HCT116 (cell line): Measurements from ENCODE around the gene KRTAP9-9. TPM values are rescaled to one million over a fixed set of nuclear protein-coding genes. Genes with fewer than 3 reads are reported as not detected.

Experiments used
- ATAC-seq: fragments of 200-7000 bp; cut with Tn5 transposase; 2 replicates; pipeline ENCODE4 v1.9.1; 2020; ENCODE audit warnings: mild to moderate bottlenecking, moderate library complexity
- BruUV-seq: library from RNA; stranded (reverse); fragments of 400-500 nt; replicated peaks from 2 replicates; lab custom pipeline; 2021; lab: Mats Ljungman, UMichigan
- CTCF ChIA-PET: fragments of 300-600 bp; sonication (Branson Sonifier 250); formaldehyde crosslinking; loops from one replicate; lab custom pipeline; 2021; ENCODE audit warnings: antibody characterized with exemption; lab: Charles Lee
- POLR2A ChIA-PET: fragments of 300-600, 350-600 bp; sonication (Branson Sonifier 250); formaldehyde crosslinking; loops from one replicate; lab custom pipeline; 2021; ENCODE audit warnings: antibody characterized with exemption; lab: Charles Lee
- RAD21 ChIA-PET, 2 experiments: fragments of 300-600 bp; sonication (Branson Sonifier 250); formaldehyde crosslinking; loops; one replicate each; lab custom pipeline; 2023; ENCODE audit warnings: low total read pairs in 2 of 2; ENCODE audit not compliant: uncharacterized antibody in 2 of 2, unreplicated experiment in 2 of 2, low non-redundant PET in 1 of 2; lab: Charles Lee
- DNase-seq: peaks from one replicate; pipeline ENCODE4 v3.0.0-alpha.2; 2010; ENCODE audit warnings: low read depth, low spot score
- H2AFZ ChIP-seq: fragments of 200-600 bp; shearing (Covaris generic), sonication (generic); 2 replicates; pipeline ENCODE4 v1.6.1; 2017; ENCODE audit warnings: low read depth, mixed run types, mixed read lengths, antibody characterized with exemption, low read length; ENCODE audit not compliant: poor library complexity, severe bottlenecking
- H3K27ac ChIP-seq: 2 replicates; pipeline ENCODE4 v1.5.1; 2012; ENCODE audit warnings: low read depth, low read length
- H3K27me3 ChIP-seq: fragments of 200-600 bp; sonication (generic); 2 replicates; pipeline ENCODE4 v1.6.1; 2016; ENCODE audit warnings: mixed run types, low read length, mixed read lengths; ENCODE audit not compliant: insufficient read depth
- H3K36me3 ChIP-seq, 2 experiments: fragments of 200-500 bp in 1 of 2; fragments of 200-600 bp in 1 of 2; sonication (Bioruptor generic) in 1 of 2; sonication (generic) in 1 of 2; 2 replicates each; pipeline versions ENCODE4 v1.5.1 to v1.6.1; 2014 to 2016; ENCODE audit warnings: low read length in 2 of 2, inconsistent platforms in 1 of 2, mixed read lengths in 1 of 2, mixed run types in 1 of 2; ENCODE audit not compliant: insufficient read depth in 2 of 2, control insufficient read depth in 1 of 2
- H3K4me1 ChIP-seq, 2 experiments: fragments of 200-600 bp in 1 of 2; sonication (generic) in 1 of 2; 2 replicates each; pipeline versions ENCODE4 v1.5.1 to v1.6.1; 2012 to 2017; ENCODE audit warnings: low read length in 2 of 2, inconsistent platforms in 1 of 2, mild to moderate bottlenecking in 1 of 2, mixed read lengths in 1 of 2, mixed run types in 1 of 2, moderate library complexity in 1 of 2; ENCODE audit not compliant: insufficient read depth in 2 of 2, control insufficient read depth in 1 of 2
- H3K4me2 ChIP-seq: fragments of 200-600 bp; sonication (generic); 2 replicates; pipeline ENCODE4 v1.6.1; 2017; ENCODE audit warnings: mixed run types, low read length, mixed read lengths
- H3K4me3 ChIP-seq, 2 experiments: fragments of 200-600 bp in 1 of 2; sonication (generic) in 1 of 2; replicated peaks in 1 of 2; 2 replicates each; pipeline ENCODE4 v1.5.1; 2011 to 2016; ENCODE audit warnings: low read length in 2 of 2, control low read depth in 1 of 2, low read depth in 1 of 2, mild to moderate bottlenecking in 1 of 2, mixed read lengths in 1 of 2, mixed run types in 1 of 2
- H3K79me2 ChIP-seq: fragments of 200-600 bp; sonication (generic); 2 replicates; pipeline ENCODE4 v1.6.1; 2017; ENCODE audit warnings: mild to moderate bottlenecking, mixed run types, low read length, moderate library complexity, mixed read lengths; ENCODE audit not compliant: insufficient read depth
- H3K9ac ChIP-seq: fragments of 200-600 bp; sonication (generic); 2 replicates; pipeline ENCODE4 v1.6.1; 2016; ENCODE audit warnings: low read length, mixed read lengths
- H3K9me2 ChIP-seq: fragments of 200-600 bp; sonication (generic), shearing (Covaris generic); 2 replicates; pipeline ENCODE4 v1.6.1; 2017; ENCODE audit warnings: mixed run types, mild to moderate bottlenecking, moderate library complexity; ENCODE audit not compliant: insufficient read depth
- H3K9me3 ChIP-seq, 2 experiments: fragments of 200-500 bp in 1 of 2; fragments of 200-600 bp in 1 of 2; sonication (Bioruptor generic) in 1 of 2; sonication (generic) in 1 of 2; 2 replicates each; pipeline ENCODE4 v1.6.1; 2014 to 2017; ENCODE audit warnings: low read length in 2 of 2, mixed read lengths in 2 of 2, inconsistent platforms in 1 of 2, low read depth in 1 of 2, mild to moderate bottlenecking in 1 of 2, mixed run types in 1 of 2, moderate library complexity in 1 of 2; ENCODE audit not compliant: control insufficient read depth in 1 of 2, insufficient read depth in 1 of 2
- H4K20me1 ChIP-seq: fragments of 200-600 bp; sonication (generic), shearing (Covaris generic); 2 replicates; pipeline ENCODE4 v1.6.1; 2017; ENCODE audit warnings: mixed run types, mild to moderate bottlenecking, moderate library complexity; ENCODE audit not compliant: insufficient read depth
- CBX3 ChIP-seq: IDR thresholded peaks from 2 replicates; pipeline ENCODE4 v1.6.1; 2012; ENCODE audit warnings: low read depth
- CEBPB ChIP-seq: IDR thresholded peaks from 2 replicates; pipeline ENCODE4 v1.6.1; 2012; ENCODE audit warnings: low read depth
- CTCF ChIP-seq, 3 experiments: fragments of 200-600 bp in 1 of 3; sonication (generic) in 1 of 3; IDR thresholded peaks in 2 of 3; conservative IDR thresholded peaks in 1 of 3; 2 replicates each; pipeline ENCODE4 v1.5.1; 2012 to 2017; ENCODE audit warnings: low read depth in 2 of 3, low read length in 2 of 3, antibody characterized with exemption in 1 of 3, borderline replicate concordance in 1 of 3, control low read depth in 1 of 3, mild to moderate bottlenecking in 1 of 3, mixed read lengths in 1 of 3, mixed run types in 1 of 3, moderate library complexity in 1 of 3; ENCODE audit not compliant: insufficient read depth in 1 of 3
- EGR1 ChIP-seq: IDR thresholded peaks from 2 replicates; pipeline ENCODE4 v1.6.1; 2012; ENCODE audit warnings: low read depth
- EZH2phosphoT487 ChIP-seq: fragments of 200-600 bp; IDR thresholded peaks from 2 replicates; pipeline ENCODE4 v1.6.1; 2018; ENCODE audit warnings: antibody characterized with exemption, borderline replicate concordance
- JUND ChIP-seq: IDR thresholded peaks from 2 replicates; pipeline ENCODE4 v1.6.1; 2012
- MAX ChIP-seq: IDR thresholded peaks from 2 replicates; pipeline ENCODE4 v1.6.1; 2012
- REST ChIP-seq: IDR thresholded peaks from 2 replicates; pipeline ENCODE4 v1.6.1; 2012; ENCODE audit warnings: low read depth
- SRF ChIP-seq: IDR thresholded peaks from 2 replicates; pipeline ENCODE4 v1.6.1; 2012; ENCODE audit warnings: low read depth
- YY1 ChIP-seq: IDR thresholded peaks from 2 replicates; pipeline ENCODE4 v1.6.1; 2011; ENCODE audit warnings: low read length, low read depth, moderate library complexity, mild to moderate bottlenecking; ENCODE audit not compliant: insufficient replicate concordance; ENCODE audit errors: extremely low read depth
- ZFX ChIP-seq: fragments of 450-650 bp; IDR thresholded peaks from 2 replicates; pipeline ENCODE4 v1.6.1; 2017
- ZNF274 ChIP-seq: fragments of 200-500 bp; sonication (Bioruptor generic); IDR thresholded peaks from 2 replicates; pipeline ENCODE4 v1.6.1; 2014; ENCODE audit warnings: mild to moderate bottlenecking, low read depth, low read length, inconsistent platforms
- intact Hi-C: fragments of 100-400 bp; cut with micrococcal nuclease; formaldehyde crosslinking; loops from 2 replicates; pipeline ENCODE4 v1.10.0; 2022
- total RNA-seq: library from RNA; stranded (reverse); gene quantifications from one replicate; pipeline ENCODE4 v1.2.1, GENCODE V29; 2021; ENCODE audit not compliant: unreplicated experiment

KRTAP9-9 gene
- total RNA-seq, 1 experiment from 2014 or later: not detected

GRCh38 chr17:41278176-41278955 is 23.2 kb downstream of the KRTAP9-9 start:
- Histone ChIP-seq H4K20me1 (no peaks in the 10 kb centered on the region), H2AFZ (no peak overlapping the region), H3K9me2 (no peaks in the 10 kb centered on the region), H3K4me3 (no peak overlapping the region), H3K27ac (no peak overlapping the region), H3K9me3 (no peaks in the 10 kb centered on the region; a peak in 1 of 4 replicates), H3K4me2 (no peak overlapping the region), H3K27me3 (no peaks in the 10 kb centered on the region), H3K79me2 (no peaks in the 10 kb centered on the region), H3K4me1 (no peaks in the 10 kb centered on the region), H3K9ac (no peak overlapping the region), H3K36me3 (no peaks in the 10 kb centered on the region)
- TF ChIP-seq ZFX: no peak
- TF ChIP-seq CBX3: no peak
- TF ChIP-seq MAX: no peak
- no peak for TF ChIP-seq EZH2phosphoT487
- no peak for TF ChIP-seq ZNF274
- TF ChIP-seq REST: no peak
- TF ChIP-seq CTCF (IDR thresholded peaks at IDR 0.05 in 2 of 3, conservative IDR thresholded peaks at IDR 0.05 in 1 of 3; ENCODE audit: borderline replicate concordance in 1 of 3, insufficient read depth in 1 of 3, low read depth in 2 of 3, low read length in 2 of 3): no peak
- TF ChIP-seq CEBPB: no peak
- no peak for TF ChIP-seq YY1
- no peak for TF ChIP-seq JUND
- no peak for TF ChIP-seq EGR1
- TF ChIP-seq SRF: no peak
- intact Hi-C loops: no loop called here
- RAD21 ChIA-PET: no interaction called here
- ATAC-seq: no peak
- POLR2A ChIA-PET: no interaction called here
- no peak for DNase-seq
- no TSS peak for BruUV-seq
- CTCF ChIA-PET: no interaction called here
